ENCODE data around the gene FOXO6.
"Not testable (repeated sequence)": the region's sequence is repeated elsewhere in the genome, so short reads cannot be mapped to it uniquely, and the experiment has no call there.

Gene FOXO6

GRCh38 chr1:41329662-41330587, 31.3 kb upstream of the FOXO6 start:
- no peak for DNase-seq

GRCh38 chr1:41330588-41331545, 30.4 kb upstream of the FOXO6 start:
- DNase-seq = no peak

- no peak for DNase-seq
Measured at GRCh38 chr1:41331546-41331917, 29.7 kb upstream of the FOXO6 start.

GRCh38 chr1:41332161-41332560, 29.1 kb upstream of the FOXO6 start:
- DNase-seq = not testable (repeated sequence)

- no peak for DNase-seq
Measured at GRCh38 chr1:41333146-41333784, 28.0 kb upstream of the FOXO6 start.

- DNase-seq = no peak
Measured at GRCh38 chr1:41338820-41339219, 22.4 kb upstream of the FOXO6 start.

- no peak for DNase-seq
Measured at GRCh38 chr1:41340655-41341364, 20.4 kb upstream of the FOXO6 start.

GRCh38 chr1:41341365-41341683, 19.9 kb upstream of the FOXO6 start:
- no peak for DNase-seq

- no peak for DNase-seq
Measured at GRCh38 chr1:41341772-41342562, 19.3 kb upstream of the FOXO6 start.

GRCh38 chr1:41342774-41343355, 18.4 kb upstream of the FOXO6 start:
- DNase-seq = no peak

- DNase-seq = no peak
Measured at GRCh38 chr1:41343790-41344699, 17.2 kb upstream of the FOXO6 start.

GRCh38 chr1:41344708-41345159, 16.5 kb upstream of the FOXO6 start:
- DNase-seq = no peak

- DNase-seq = no peak
Measured at GRCh38 chr1:41345434-41346075, 15.7 kb upstream of the FOXO6 start.

- no peak for DNase-seq
Measured at GRCh38 chr1:41347276-41347675, 14.0 kb upstream of the FOXO6 start.

- DNase-seq = no peak
Measured at GRCh38 chr1:41348394-41348793, 12.8 kb upstream of the FOXO6 start.

- no peak for DNase-seq
Measured at GRCh38 chr1:41349361-41350054, 11.7 kb upstream of the FOXO6 start.

GRCh38 chr1:41350055-41350378, 11.2 kb upstream of the FOXO6 start:
- no peak for DNase-seq

- no peak for DNase-seq
Measured at GRCh38 chr1:41351262-41352151, 9.7 kb upstream of the FOXO6 start.
